ENCODE data around the gene ADAMTS20.

The ADAMTS20 gene

DNA sequence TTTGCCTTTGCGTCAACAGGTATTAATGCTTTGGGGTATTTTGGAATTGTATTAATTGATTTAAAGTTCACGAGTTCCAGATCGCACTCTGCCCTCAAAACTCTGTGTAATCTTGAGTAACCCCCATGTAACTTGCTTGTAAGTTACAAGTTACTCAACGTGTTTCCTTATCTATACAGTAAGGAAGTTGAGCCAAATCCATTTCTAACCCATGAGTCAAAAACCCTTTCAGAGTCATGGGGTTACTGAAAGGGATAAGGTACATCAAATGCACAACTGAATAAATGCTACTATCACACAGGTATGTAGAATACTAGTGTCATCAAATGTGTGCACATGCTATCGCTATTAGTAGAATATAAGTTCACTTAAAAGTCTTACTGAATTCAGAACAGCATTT is 28.6 kb upstream of the ADAMTS20 start:
- TF ChIP-seq, protein P1, sequence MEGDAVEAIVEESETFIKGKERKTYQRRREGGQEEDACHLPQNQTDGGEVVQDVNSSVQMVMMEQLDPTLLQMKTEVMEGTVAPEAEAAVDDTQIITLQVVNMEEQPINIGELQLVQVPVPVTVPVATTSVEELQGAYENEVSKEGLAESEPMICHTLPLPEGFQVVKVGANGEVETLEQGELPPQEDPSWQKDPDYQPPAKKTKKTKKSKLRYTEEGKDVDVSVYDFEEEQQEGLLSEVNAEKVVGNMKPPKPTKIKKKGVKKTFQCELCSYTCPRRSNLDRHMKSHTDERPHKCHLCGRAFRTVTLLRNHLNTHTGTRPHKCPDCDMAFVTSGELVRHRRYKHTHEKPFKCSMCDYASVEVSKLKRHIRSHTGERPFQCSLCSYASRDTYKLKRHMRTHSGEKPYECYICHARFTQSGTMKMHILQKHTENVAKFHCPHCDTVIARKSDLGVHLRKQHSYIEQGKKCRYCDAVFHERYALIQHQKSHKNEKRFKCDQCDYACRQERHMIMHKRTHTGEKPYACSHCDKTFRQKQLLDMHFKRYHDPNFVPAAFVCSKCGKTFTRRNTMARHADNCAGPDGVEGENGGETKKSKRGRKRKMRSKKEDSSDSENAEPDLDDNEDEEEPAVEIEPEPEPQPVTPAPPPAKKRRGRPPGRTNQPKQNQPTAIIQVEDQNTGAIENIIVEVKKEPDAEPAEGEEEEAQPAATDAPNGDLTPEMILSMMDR (IDR thresholded peaks at IDR 0.05; ENCODE audit: low read depth, low read length, missing control alignments) = no peak

DNA sequence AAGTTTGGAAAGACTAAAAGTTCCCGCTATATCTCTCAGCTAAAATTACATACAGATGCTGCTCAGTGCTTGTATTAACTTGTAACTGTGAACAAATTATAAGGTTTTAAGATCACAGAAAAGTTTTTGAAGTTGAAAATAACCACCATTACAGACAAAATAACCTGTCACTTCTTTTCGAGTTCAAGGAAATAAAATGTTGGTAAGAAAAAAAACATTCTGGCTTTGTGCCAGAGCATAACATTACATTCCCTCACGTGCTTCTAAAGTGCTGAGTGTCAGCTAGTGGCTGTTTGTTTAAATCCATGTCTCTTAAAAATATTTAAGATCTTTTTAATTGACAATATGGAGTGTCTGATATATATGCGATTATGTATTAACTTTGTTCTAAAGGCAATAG is 27.2 kb upstream of the ADAMTS20 start:
- H3K4me3 ChIP-seq (replicated peaks; ENCODE audit: low read depth, low read length) = no peak overlapping the region
- peak; percentile 1 for DNase-seq (ENCODE audit: extremely low read depth, low read depth)
- TF ChIP-seq, protein P1 (IDR thresholded peaks at IDR 0.05; ENCODE audit: low read depth, low read length, missing control alignments) = no peak

More for the DNA sequence above, 28.6 kb upstream of the ADAMTS20 start:
- no peak overlapping the region for H3K4me3 ChIP-seq (replicated peaks; ENCODE audit: low read depth, low read length)
- no peak for DNase-seq (ENCODE audit: extremely low read depth, low read depth)

DNA sequence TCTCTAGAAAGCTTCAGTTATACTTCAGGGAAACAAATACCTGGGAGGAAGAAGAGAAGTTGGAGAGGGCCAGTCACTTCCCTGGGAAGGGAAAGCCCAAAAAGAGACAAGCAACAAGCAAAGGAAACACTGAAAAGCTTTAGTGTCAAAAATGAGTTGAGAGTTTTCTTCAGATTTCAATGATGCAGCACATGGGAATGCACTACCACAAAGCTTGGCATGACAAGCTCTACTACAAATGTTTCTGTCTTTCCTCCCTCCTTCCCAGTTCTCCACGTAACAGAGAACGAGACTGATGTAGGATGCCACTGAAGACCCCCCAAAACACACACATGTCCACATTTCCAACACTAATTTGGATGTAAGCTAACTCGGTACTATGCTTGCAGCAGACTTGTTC is 26.8 kb upstream of the ADAMTS20 start:
- DNase-seq (ENCODE audit: extremely low read depth, low read depth) = no peak
- TF ChIP-seq, protein P1 (IDR thresholded peaks at IDR 0.05; ENCODE audit: low read depth, low read length, missing control alignments) = no peak
- no peak overlapping the region for H3K4me3 ChIP-seq (replicated peaks; ENCODE audit: low read depth, low read length)

DNA sequence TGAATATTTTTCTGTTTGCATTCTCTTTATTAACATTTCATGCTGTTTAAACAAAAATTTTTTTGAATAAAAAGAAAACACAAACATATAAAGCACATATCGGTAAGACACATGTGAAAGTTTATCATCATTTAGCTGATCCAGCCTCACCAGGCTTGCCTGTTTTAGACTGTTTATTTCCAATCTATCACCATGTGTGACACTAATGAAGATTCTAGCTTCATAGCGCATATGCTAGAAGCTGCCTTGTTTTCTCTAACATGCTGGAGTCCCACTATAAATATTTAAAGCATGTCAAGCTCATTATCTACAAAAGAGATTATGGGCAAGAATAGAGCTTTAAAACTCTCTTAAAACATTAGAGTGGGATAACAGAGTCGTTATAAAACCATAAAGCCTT is 25.4 kb upstream of the ADAMTS20 start:
- TF ChIP-seq, protein P1 (IDR thresholded peaks at IDR 0.05; ENCODE audit: low read depth, low read length, missing control alignments) = no peak
- DNase-seq (ENCODE audit: extremely low read depth, low read depth) = no peak
- no peak overlapping the region for H3K4me3 ChIP-seq (replicated peaks; ENCODE audit: low read depth, low read length)

DNA sequence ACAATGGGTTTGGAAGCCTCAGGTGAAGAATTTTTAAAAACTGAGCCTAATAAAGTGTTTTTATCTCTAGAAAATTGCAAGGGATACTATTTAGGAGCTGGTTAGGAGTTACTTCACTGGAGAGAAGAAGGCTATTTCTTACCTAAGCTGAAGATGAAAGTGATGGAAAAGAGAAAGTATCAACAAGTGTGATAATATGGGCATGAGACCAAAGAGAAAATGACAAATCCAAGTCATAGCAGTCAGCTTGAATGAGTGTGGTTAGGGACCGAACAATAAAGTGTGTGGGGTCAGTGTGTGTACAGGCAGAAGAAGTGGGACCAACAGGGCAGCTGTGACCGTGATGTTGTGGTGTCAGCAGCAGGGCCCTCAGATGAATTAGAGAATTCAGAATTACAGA is 24.2 kb upstream of the ADAMTS20 start:
- TF ChIP-seq, protein P1 (IDR thresholded peaks at IDR 0.05; ENCODE audit: low read depth, low read length, missing control alignments) = no peak
- no peak overlapping the region for H3K4me3 ChIP-seq (replicated peaks; ENCODE audit: low read depth, low read length)
- DNase-seq (ENCODE audit: extremely low read depth, low read depth) = no peak

DNA sequence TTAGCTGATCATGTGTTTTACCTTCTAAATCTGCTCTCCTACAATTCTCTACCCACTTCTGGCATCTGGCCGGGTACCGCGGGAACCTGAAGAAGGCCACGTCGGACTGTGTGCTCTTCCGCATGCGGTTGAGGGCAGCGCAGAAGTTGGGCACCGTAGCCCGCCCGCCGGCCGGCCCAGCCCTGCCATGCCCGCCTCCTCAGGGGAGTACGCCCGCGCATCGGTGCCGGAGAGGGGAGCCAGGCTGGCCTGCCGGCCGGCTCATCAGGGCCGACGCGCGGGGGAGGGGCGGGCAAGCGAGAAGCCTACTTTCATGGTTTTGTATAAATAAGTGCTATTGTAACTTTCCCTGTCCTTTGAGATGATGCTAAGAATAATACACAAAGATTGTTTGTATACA is 19.9 kb upstream of the ADAMTS20 start:
- TF ChIP-seq, protein P1 (IDR thresholded peaks at IDR 0.05; ENCODE audit: low read depth, low read length, missing control alignments) = no peak
- H3K4me3 ChIP-seq (replicated peaks; ENCODE audit: low read depth, low read length) = no peak overlapping the region

DNA sequence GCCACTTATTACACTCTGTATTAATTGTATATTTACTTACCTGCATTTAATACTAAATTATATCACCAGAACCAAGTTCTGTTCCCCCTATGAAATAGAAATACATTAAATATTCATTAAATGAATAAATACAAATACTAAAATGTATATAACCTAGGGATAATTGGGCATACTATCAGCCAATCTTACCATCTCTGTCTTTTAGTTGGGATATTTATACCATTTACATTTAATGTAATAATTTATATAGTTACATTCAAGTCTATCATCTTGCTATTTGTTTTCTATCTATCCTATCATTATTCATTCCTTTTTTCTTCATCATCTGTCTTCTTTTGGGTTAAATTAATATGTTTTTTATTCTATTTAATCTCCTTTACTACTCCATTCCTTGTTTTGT is 4.1 kb upstream of the ADAMTS20 start:
- no peak for DNase-seq (ENCODE audit: extremely low read depth, low read depth)
- TF ChIP-seq, protein P1 (IDR thresholded peaks at IDR 0.05; ENCODE audit: low read depth, low read length, missing control alignments) = no peak
- H3K4me3 ChIP-seq (replicated peaks; ENCODE audit: low read depth, low read length) = no peak overlapping the region

More for the DNA sequence above, 19.9 kb upstream of the ADAMTS20 start:
- DNase-seq (ENCODE audit: extremely low read depth, low read depth) = no peak
